ENCODE data around the gene SKA2.

DNA sequence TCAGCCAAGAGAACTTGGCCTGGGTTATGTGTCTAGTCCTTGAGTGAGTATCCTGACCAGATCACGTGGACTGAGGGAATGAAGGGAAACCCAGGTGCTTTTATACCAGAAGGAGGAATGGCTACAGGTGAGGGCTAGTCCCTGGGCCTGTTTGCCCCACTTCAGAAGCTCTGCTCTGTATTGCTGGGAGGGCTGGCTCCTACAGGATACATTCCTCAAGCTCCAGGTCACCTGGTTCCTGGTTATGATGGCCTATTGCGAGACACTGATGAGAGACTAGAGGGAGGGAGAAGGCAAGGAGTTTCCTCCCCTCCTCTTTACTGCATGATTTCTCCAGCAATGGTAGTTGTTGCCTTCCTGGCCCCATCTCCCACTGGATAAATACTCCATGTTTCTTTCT is 35.8 kb upstream of the SKA2 start:
- TF ChIP-seq POLR2A (IDR thresholded peaks at IDR 0.05) (no peak), POLR2AphosphoS5 (IDR thresholded peaks at IDR 0.05) (no peak)
- TF ChIP-seq, protein P1, sequence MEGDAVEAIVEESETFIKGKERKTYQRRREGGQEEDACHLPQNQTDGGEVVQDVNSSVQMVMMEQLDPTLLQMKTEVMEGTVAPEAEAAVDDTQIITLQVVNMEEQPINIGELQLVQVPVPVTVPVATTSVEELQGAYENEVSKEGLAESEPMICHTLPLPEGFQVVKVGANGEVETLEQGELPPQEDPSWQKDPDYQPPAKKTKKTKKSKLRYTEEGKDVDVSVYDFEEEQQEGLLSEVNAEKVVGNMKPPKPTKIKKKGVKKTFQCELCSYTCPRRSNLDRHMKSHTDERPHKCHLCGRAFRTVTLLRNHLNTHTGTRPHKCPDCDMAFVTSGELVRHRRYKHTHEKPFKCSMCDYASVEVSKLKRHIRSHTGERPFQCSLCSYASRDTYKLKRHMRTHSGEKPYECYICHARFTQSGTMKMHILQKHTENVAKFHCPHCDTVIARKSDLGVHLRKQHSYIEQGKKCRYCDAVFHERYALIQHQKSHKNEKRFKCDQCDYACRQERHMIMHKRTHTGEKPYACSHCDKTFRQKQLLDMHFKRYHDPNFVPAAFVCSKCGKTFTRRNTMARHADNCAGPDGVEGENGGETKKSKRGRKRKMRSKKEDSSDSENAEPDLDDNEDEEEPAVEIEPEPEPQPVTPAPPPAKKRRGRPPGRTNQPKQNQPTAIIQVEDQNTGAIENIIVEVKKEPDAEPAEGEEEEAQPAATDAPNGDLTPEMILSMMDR (IDR thresholded peaks at IDR 0.05 in 8 of 11, conservative IDR thresholded peaks at IDR 0.05 in 3 of 11), result no peak

Measured in spleen (tissue), 7 donors.